ENCODE measurements around the gene PAX4. TPM values are rescaled to one million over a fixed set of nuclear protein-coding genes. Genes with fewer than 3 reads are reported as not detected.

Gene PAX4
- total RNA-seq, 2 donors from 2014 or later: not detected

GRCh38 chr7:127584648-127585043, 33.3 kb downstream of the PAX4 start:
- peak overlapping the region; percentile 83 to 87 for H3K27ac ChIP-seq
- TF ChIP-seq CTCF (IDR thresholded peaks at IDR 0.05): no peak
- H3K4me3 ChIP-seq: peak overlapping the region; percentile 72 to 85
- no peaks in the 10 kb centered on the region for H3K9me3 ChIP-seq
- peaks cover 27% of the 10 kb centered on the region for H3K36me3 ChIP-seq
- H3K4me1 ChIP-seq: peaks cover 0 to 61% of the 10 kb centered on the region in 2 donors
- no peaks in the 10 kb centered on the region for H3K27me3 ChIP-seq
- no peak for DNase-seq (ENCODE audit: low spot score)

GRCh38 chr7:127582361-127582760, 35.6 kb downstream of the PAX4 start:
- peaks cover 27% of the 10 kb centered on the region for H3K36me3 ChIP-seq
- H3K27me3 ChIP-seq: no peaks in the 10 kb centered on the region
- DNase-seq (ENCODE audit: low spot score): no peak
- no peaks in the 10 kb centered on the region for H3K9me3 ChIP-seq
- no peak overlapping the region for H3K27ac ChIP-seq
- peaks cover 0 to 60% of the 10 kb centered on the region in 2 donors for H3K4me1 ChIP-seq
- no peak for TF ChIP-seq CTCF (IDR thresholded peaks at IDR 0.05)
- H3K4me3 ChIP-seq: no peak overlapping the region

- no peak for TF ChIP-seq CTCF (IDR thresholded peaks at IDR 0.05)
- H3K36me3 ChIP-seq: peaks cover 27% of the 10 kb centered on the region
- H3K4me1 ChIP-seq: peaks cover 0 to 58% of the 10 kb centered on the region in 2 donors
Observed at GRCh38 chr7:127581716-127582115, 36.2 kb downstream of the PAX4 start.

GRCh38 chr7:127580612-127581011, 37.3 kb downstream of the PAX4 start:
- DNase-seq (ENCODE audit: low spot score): no peak
- Histone ChIP-seq H3K27ac (no peak overlapping the region), H3K4me3 (no peak overlapping the region), H3K36me3 (peaks cover 27% of the 10 kb centered on the region), H3K4me1 (peaks cover 0 to 54% of the 10 kb centered on the region in 2 donors), H3K27me3 (no peaks in the 10 kb centered on the region), H3K9me3 (no peaks in the 10 kb centered on the region)
- no peak for TF ChIP-seq CTCF (IDR thresholded peaks at IDR 0.05)

More at GRCh38 chr7:127581716-127582115, 36.2 kb downstream of the PAX4 start:
- no peak for DNase-seq (ENCODE audit: low spot score)
- no peak overlapping the region for H3K27ac ChIP-seq
- no peaks in the 10 kb centered on the region for H3K9me3 ChIP-seq
- no peaks in the 10 kb centered on the region for H3K27me3 ChIP-seq
- no peak overlapping the region for H3K4me3 ChIP-seq

GRCh38 chr7:127578711-127579275, 39.1 kb downstream of the PAX4 start:
- H3K4me1 ChIP-seq: peaks cover 0 to 42% of the 10 kb centered on the region in 2 donors
- no peak for TF ChIP-seq CTCF (IDR thresholded peaks at IDR 0.05)

More at GRCh38 chr7:127578711-127579275, 39.1 kb downstream of the PAX4 start:
- H3K27me3 ChIP-seq: no peaks in the 10 kb centered on the region
- no peak for DNase-seq (ENCODE audit: low spot score)
- H3K9me3 ChIP-seq: no peaks in the 10 kb centered on the region
- H3K36me3 ChIP-seq: peaks cover 27% of the 10 kb centered on the region
- peak overlapping the region in 1 of 2 donors; percentile 4 for H3K27ac ChIP-seq
- no peak overlapping the region for H3K4me3 ChIP-seq
